Breast epithelium (tissue), 3 donors: ENCODE data around the gene PHC2.

Experiments used
- CTCF ChIP-seq, 3 donors: fragments of 450-650 bp; IDR thresholded peaks; one replicate each; pipeline ENCODE4 v1.5.1; 2016 to 2017; ENCODE audit warnings: antibody characterized with exemption in 3 of 3, mild to moderate bottlenecking in 3 of 3, moderate library complexity in 3 of 3
- POLR2A ChIP-seq: fragments of 450-650 bp; IDR thresholded peaks from one replicate; pipeline ENCODE4 v1.6.1; 2016; ENCODE audit warnings: antibody characterized with exemption, mild to moderate bottlenecking, moderate library complexity
- POLR2AphosphoS5 ChIP-seq, 3 donors: sonication (generic); formaldehyde crosslinking; IDR thresholded peaks; one replicate each; pipeline ENCODE4 v1.6.1; 2017; ENCODE audit warnings: antibody characterized with exemption in 3 of 3

GRCh38 chr1:33288976-33289857 is 141.7 kb downstream of the PHC2 start:
- no peak for TF ChIP-seq CTCF (IDR thresholded peaks at IDR 0.05)
- TF ChIP-seq POLR2AphosphoS5 (IDR thresholded peaks at IDR 0.05): no peak
- TF ChIP-seq POLR2A: no peak
